Measurements from ENCODE around the gene DMXL2. TPM values are rescaled to one million over a fixed set of nuclear protein-coding genes. Genes with fewer than 3 reads are reported as not detected.

Gene DMXL2
- total RNA-seq, 2 donors from 2014 or later, result 4.0 to 9.2 TPM

DNA sequence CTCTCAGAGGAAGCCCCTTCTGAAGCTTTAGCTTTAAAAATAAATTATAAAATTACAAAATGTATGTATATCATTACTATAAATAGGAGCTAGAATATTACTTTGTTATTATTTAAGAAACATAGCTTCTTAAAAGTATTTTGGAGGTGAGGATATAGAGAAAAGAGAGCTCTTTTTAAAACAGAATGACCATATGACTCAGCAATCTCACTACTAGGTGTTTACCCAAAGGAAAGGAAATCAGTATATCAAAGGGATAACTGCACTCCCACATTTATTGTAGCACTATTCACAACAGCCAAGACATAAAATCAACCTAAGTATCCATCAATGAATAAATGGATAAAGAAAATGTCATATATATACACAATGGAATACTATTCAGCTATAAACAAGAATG is 119.6 kb downstream of the DMXL2 start:
- Mint-ChIP-seq H3K4me3 (no peak overlapping the region), H3K27ac (no peak overlapping the region), H3K4me1 (no peaks in the 10 kb centered on the region), H3K9me3 (no peaks in the 10 kb centered on the region), H3K27me3 (no peaks in the 10 kb centered on the region), H3K36me3 (ENCODE audit: low read depth) (peaks cover 6% of the 10 kb centered on the region)
- no peak for ATAC-seq (replicated peaks)

DNA sequence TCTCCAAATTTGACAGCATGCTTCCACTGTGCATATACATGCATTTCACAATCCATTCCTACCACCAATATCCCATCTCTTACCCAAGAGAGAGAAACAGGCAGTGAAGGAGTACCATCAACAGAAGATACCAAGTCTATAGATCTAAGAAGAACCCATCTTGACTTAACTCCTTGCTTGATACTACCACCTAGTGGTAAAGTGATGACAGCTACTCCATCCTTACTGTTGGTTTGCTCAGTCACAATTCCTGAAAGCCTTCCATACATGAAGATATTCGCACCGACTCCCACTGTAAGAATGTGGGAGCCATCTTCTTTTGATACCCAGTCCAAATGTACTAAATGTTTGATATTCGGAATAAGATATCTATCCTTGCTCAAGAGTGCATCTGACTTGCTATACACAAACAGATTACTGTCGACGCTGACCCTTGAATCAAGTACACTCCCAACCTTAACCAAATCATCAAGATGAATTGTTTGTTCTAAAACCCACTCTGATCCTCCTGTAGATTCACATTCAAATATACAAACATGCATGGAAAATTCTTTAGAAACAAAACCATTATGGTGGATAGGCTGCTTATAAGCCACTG is 123.1 kb downstream of the DMXL2 start:
- no peaks in the 10 kb centered on the region for H3K4me1 Mint-ChIP-seq
- no peak for ATAC-seq (replicated peaks)
- H3K9me3 Mint-ChIP-seq, result no peaks in the 10 kb centered on the region
- no peaks in the 10 kb centered on the region for H3K27me3 Mint-ChIP-seq
- H3K4me3 Mint-ChIP-seq, result no peak overlapping the region
- H3K27ac Mint-ChIP-seq, result no peak overlapping the region
- H3K36me3 Mint-ChIP-seq (ENCODE audit: low read depth), result no peaks in the 10 kb centered on the region

DNA sequence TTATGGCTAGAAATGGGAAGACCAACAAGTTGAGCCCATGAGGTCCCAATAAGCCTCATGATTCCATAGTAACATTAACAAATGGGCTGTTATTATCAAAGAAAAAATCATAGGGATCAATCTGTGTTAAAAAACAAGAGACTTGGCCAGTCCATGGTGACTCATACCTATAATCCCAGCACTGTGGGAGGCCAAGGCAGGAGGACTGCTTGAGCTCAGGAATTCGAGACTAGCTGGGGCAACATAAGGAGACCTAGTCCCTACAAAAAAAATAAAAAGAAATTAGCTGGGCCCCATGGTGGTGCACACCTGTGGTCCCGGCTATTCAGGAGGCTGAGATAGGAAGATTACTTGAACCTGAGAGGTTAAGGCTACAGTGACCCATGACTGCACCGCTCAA is 124.8 kb downstream of the DMXL2 start:
- ATAC-seq (replicated peaks), result no peak
- H3K9me3 Mint-ChIP-seq, result no peaks in the 10 kb centered on the region
- no peaks in the 10 kb centered on the region for H3K4me1 Mint-ChIP-seq
- H3K36me3 Mint-ChIP-seq (ENCODE audit: low read depth), result no peaks in the 10 kb centered on the region
- no peaks in the 10 kb centered on the region for H3K27me3 Mint-ChIP-seq
- H3K27ac Mint-ChIP-seq, result no peak overlapping the region
- no peak overlapping the region for H3K4me3 Mint-ChIP-seq

DNA sequence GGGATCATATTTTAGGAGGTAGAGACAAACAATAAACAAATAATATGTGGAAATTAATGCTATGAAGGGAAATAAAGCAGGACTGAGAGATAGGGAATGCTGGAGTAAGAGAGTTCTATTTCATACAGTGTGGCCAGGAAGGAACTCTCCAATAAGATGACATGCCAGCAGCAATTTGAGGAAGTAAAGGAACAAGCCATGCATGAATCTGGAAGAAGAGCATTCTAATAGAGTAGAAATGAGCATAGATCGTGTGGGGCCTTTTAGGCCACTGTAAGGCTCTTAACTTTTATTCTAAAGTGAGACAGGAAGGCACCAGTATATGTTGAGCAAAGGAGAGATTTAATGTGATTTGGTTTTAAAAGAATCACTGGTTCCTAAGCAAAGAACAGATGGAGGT is 126.3 kb downstream of the DMXL2 start:
- H3K9me3 Mint-ChIP-seq, result no peaks in the 10 kb centered on the region
- H3K36me3 Mint-ChIP-seq (ENCODE audit: low read depth), result no peaks in the 10 kb centered on the region
- no peak overlapping the region for H3K27ac Mint-ChIP-seq
- H3K27me3 Mint-ChIP-seq, result no peaks in the 10 kb centered on the region
- no peaks in the 10 kb centered on the region for H3K4me1 Mint-ChIP-seq
- H3K4me3 Mint-ChIP-seq, result no peak overlapping the region
- no peak for ATAC-seq (replicated peaks)

- no peaks in the 10 kb centered on the region for H3K4me1 Mint-ChIP-seq
- H3K9me3 Mint-ChIP-seq, result no peaks in the 10 kb centered on the region
- no peaks in the 10 kb centered on the region for H3K27me3 Mint-ChIP-seq
- H3K27ac Mint-ChIP-seq, result no peak overlapping the region
- no peak overlapping the region for H3K4me3 Mint-ChIP-seq
- no peaks in the 10 kb centered on the region for H3K36me3 Mint-ChIP-seq (ENCODE audit: low read depth)
- no peak for ATAC-seq (replicated peaks)
These were observed 127.9 kb downstream of the DMXL2 start for GRCh38 chr15:51494411-51495314.

DNA sequence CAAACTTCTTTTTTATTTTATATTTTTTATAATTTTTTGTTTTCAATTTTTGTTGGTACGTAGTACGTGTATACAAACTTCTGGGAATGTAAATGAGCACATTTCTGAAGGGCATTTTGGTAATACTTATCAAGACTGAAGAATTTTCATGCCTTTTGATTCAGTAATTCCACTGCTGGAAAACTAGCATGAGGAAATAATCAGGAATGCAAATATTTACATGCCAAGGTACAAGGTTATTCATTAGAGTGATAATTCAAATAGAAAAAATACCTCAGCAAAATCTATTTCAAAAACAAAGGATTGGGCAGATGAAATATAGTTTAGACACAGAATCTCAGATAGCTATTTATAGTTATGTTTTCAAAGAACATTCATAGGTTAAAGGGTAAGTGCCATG is 128.7 kb downstream of the DMXL2 start:
- Mint-ChIP-seq H3K36me3 (ENCODE audit: low read depth) (no peaks in the 10 kb centered on the region), H3K4me3 (no peak overlapping the region), H3K4me1 (no peaks in the 10 kb centered on the region), H3K9me3 (no peaks in the 10 kb centered on the region), H3K27ac (no peak overlapping the region), H3K27me3 (no peaks in the 10 kb centered on the region)
- ATAC-seq (replicated peaks), result no peak

GRCh38 chr15:51492528-51492927 is 130.0 kb downstream of the DMXL2 start:
- no peak for ATAC-seq (replicated peaks)
- Mint-ChIP-seq H3K36me3 (ENCODE audit: low read depth) (peaks cover 5% of the 10 kb centered on the region), H3K4me1 (no peaks in the 10 kb centered on the region), H3K4me3 (no peak overlapping the region), H3K9me3 (no peaks in the 10 kb centered on the region), H3K27me3 (no peaks in the 10 kb centered on the region), H3K27ac (no peak overlapping the region)

DNA sequence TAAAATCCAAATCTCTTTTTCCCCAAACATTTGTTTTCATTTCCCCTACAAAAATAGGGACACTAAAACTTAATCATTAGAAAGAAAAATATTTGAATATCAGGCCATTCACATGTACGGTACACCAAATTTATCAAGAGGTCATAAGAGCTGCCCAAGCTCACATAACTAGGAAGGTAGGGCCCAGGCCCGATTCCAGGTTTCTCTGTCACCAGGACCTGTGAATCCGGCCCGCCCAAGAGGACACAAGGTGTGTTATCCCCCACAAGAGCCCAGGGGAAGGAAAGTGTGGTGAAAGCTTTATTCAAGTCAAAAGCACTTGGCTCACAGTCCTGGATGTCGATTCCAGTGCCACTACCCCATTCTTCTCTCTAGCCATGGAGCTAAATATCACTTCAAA is 130.6 kb downstream of the DMXL2 start:
- Mint-ChIP-seq H3K27ac (no peak overlapping the region), H3K36me3 (ENCODE audit: low read depth) (peaks cover 7% of the 10 kb centered on the region), H3K27me3 (no peaks in the 10 kb centered on the region), H3K4me3 (no peak overlapping the region), H3K9me3 (no peaks in the 10 kb centered on the region), H3K4me1 (no peaks in the 10 kb centered on the region)
- no peak for ATAC-seq (replicated peaks)

DNA sequence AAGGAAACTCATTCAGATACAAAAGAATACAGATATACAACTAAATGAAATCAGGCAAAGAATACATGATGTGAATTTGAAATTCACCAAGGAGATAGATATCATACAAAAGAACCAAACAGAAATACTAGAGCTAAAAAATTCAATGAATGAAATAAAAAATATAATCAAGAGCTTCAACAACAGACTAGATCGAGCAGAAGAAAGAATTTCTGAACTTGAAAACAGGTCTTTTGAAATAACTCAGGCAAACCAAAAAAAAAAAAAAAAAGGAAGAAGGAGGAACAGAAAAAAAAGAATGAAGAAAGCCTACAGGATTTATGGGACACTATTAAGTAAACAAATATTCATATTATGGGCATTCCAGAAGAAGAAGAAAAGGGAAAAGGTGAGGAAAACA is 137.8 kb downstream of the DMXL2 start:
- Mint-ChIP-seq H3K27me3 (no peaks in the 10 kb centered on the region), H3K4me3 (no peak overlapping the region), H3K9me3 (peaks cover 14% of the 10 kb centered on the region), H3K27ac (no peak overlapping the region), H3K36me3 (ENCODE audit: low read depth) (peaks cover 18% of the 10 kb centered on the region), H3K4me1 (no peaks in the 10 kb centered on the region)
- ATAC-seq (replicated peaks), result no peak

DNA sequence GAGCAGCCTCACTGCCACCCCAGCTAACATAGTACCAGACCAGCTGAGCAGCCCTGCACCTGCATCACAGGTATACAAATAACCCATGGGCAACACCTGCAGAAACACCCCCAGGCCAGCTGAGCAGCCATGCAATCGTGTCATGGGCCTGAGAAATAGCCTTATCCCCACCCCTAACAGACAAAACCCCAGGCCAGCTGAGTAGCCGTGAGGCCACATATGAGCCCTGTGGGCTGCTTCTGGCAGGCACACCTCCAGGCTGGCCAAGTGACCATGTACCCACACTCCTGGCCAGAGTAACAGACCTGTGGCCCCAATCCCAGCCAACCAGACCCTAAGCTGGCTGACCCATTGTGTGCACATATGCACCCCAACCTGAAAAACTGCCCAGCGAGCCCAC is 138.6 kb downstream of the DMXL2 start:
- H3K4me1 Mint-ChIP-seq, result no peaks in the 10 kb centered on the region
- peaks cover 14% of the 10 kb centered on the region for H3K9me3 Mint-ChIP-seq
- H3K27me3 Mint-ChIP-seq, result no peaks in the 10 kb centered on the region
- H3K36me3 Mint-ChIP-seq (ENCODE audit: low read depth), result peaks cover 18% of the 10 kb centered on the region
- no peak for ATAC-seq (replicated peaks)
- no peak overlapping the region for H3K27ac Mint-ChIP-seq
- H3K4me3 Mint-ChIP-seq, result no peak overlapping the region

DNA sequence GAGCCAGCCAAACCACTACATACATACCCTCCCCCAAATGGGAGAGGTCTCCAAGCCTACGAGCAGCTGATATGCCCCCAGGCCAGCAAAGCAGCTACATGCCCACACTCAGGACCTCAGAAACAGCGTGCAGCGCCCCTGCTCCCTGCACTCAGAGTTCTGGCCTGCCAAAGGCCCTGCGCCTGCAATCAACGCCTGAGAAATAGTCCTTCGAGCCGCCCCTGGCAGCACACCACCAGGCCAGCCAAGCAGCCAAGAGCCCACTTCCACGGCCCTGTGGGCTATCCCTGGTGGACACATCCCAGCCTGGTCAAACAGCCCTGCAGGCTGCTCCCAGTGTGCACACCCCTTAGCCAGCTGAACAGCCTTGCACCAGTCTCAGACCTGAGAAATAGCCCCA is 139.1 kb downstream of the DMXL2 start:
- ATAC-seq (replicated peaks), result no peak

DNA sequence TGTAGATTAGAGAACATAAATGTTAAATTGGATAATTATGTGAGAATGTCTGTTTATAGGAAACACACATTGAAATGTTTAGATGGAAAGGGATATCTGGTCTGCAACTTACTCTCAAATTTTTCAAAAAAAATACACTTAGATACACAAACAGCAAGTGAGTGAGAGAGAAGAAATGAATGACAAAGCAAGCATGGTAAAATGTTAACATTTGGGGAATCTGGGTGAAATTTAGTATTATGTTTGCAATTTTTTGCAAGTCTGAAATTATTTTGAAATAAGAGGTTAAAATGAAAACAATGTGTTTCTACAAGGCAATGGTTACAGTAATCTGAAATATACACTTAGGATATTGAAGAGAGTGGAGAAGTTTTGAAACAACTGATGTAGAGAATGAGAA is 146.8 kb downstream of the DMXL2 start:
- H3K9me3 Mint-ChIP-seq, result no peaks in the 10 kb centered on the region
- no peaks in the 10 kb centered on the region for H3K27me3 Mint-ChIP-seq
- H3K27ac Mint-ChIP-seq, result no peak overlapping the region
- no peak for ATAC-seq (replicated peaks)
- H3K4me3 Mint-ChIP-seq, result no peak overlapping the region
- peaks cover 11% of the 10 kb centered on the region for H3K36me3 Mint-ChIP-seq (ENCODE audit: low read depth)
- H3K4me1 Mint-ChIP-seq, result no peaks in the 10 kb centered on the region

More for the DNA sequence above, 139.1 kb downstream of the DMXL2 start:
- no peaks in the 10 kb centered on the region for H3K27me3 Mint-ChIP-seq
- H3K27ac Mint-ChIP-seq, result no peak overlapping the region
- peaks cover 18% of the 10 kb centered on the region for H3K36me3 Mint-ChIP-seq (ENCODE audit: low read depth)
- H3K4me1 Mint-ChIP-seq, result no peaks in the 10 kb centered on the region
- no peak overlapping the region for H3K4me3 Mint-ChIP-seq
- peaks cover 14% of the 10 kb centered on the region for H3K9me3 Mint-ChIP-seq

- H3K27me3 Mint-ChIP-seq, result no peaks in the 10 kb centered on the region
- peaks cover 3% of the 10 kb centered on the region for H3K36me3 Mint-ChIP-seq (ENCODE audit: low read depth)
- no peaks in the 10 kb centered on the region for H3K4me1 Mint-ChIP-seq
- H3K9me3 Mint-ChIP-seq, result no peaks in the 10 kb centered on the region
- no peak for ATAC-seq (replicated peaks)
- no peak overlapping the region for H3K27ac Mint-ChIP-seq
- no peak overlapping the region for H3K4me3 Mint-ChIP-seq
These were observed 152.1 kb downstream of the DMXL2 start for GRCh38 chr15:51470512-51470911.

DNA sequence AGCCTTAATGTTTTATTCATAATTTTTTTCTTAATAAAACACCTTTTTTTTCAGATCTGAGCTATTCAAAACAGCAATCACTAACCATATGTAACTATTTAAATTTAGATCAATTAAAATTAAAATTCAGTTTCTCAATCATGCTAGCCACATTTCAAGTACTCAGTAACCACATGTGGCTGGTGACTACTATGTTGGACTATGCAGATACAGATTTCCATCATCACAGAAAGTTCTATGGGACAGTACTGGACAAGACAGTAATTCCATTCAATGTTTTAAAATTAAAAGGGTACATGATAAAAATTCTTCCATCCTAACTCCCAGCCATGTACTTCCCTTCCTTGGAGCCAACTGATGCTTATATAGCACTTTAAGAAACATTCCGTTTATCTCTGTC is 161.8 kb downstream of the DMXL2 start:
- Mint-ChIP-seq H3K9me3 (no peaks in the 10 kb centered on the region), H3K27ac (no peak overlapping the region), H3K36me3 (ENCODE audit: low read depth) (peaks cover 31% of the 10 kb centered on the region), H3K4me3 (no peak overlapping the region), H3K4me1 (no peaks in the 10 kb centered on the region), H3K27me3 (no peaks in the 10 kb centered on the region)
- ATAC-seq (replicated peaks), result no peak

DNA sequence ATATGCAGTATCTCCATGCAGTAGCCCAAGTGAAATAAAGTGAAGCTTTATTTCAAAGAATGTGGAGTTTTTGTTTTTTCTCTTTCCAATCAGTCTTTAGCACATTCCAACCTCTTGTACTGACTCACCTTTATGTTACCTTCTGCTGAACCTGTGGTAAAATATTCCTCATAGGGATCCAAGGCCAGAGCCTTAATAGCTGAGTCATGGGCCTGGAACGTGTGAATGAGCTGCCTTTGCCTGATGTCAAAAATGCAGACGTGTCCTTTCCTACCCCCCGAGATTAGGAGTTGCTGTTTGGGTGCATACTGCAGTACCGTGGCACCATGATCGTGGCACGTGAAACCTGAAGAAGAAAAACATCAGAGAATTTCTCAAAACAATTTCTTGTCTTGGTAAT is 172.6 kb downstream of the DMXL2 start:
- no peak overlapping the region for H3K27ac Mint-ChIP-seq
- no peak for ATAC-seq (replicated peaks)
- H3K27me3 Mint-ChIP-seq, result no peaks in the 10 kb centered on the region
- H3K9me3 Mint-ChIP-seq, result no peaks in the 10 kb centered on the region
- H3K4me3 Mint-ChIP-seq, result no peak overlapping the region
- peaks cover 7% of the 10 kb centered on the region for H3K36me3 Mint-ChIP-seq (ENCODE audit: low read depth)
- H3K4me1 Mint-ChIP-seq, result no peaks in the 10 kb centered on the region
